DOHH2 (cell line): ENCODE data around the gene RCL1.
A peak's percentile ranks its signal among the peaks of the same experiment; 100 is the strongest.

Experiments
- H3F3A ChIP-seq: fragments of 200-600 bp; sonication (generic), shearing (Covaris generic); 2 replicates; pipeline ENCODE4 v1.6.0; 2016; ENCODE audit warnings: antibody characterized with exemption, mild to moderate bottlenecking; ENCODE audit not compliant: control insufficient read depth, insufficient read depth
- H3K27ac ChIP-seq: fragments of 200-600 bp; sonication (generic); 2 replicates; pipeline ENCODE4 v1.5.1; 2014; ENCODE audit warnings: low read depth, mild to moderate bottlenecking, low read length, moderate library complexity
- H3K27me3 ChIP-seq: fragments of 200-600 bp; sonication (generic); 2 replicates; pipeline ENCODE4 v1.6.1; 2014; ENCODE audit warnings: mild to moderate bottlenecking, low read length, mixed read lengths; ENCODE audit not compliant: control insufficient read depth
- H3K36me3 ChIP-seq: fragments of 200-600 bp; sonication (generic); 2 replicates; pipeline ENCODE4 v1.6.1; 2014; ENCODE audit warnings: mild to moderate bottlenecking, low read length, moderate library complexity, mixed read lengths; ENCODE audit not compliant: control insufficient read depth
- H3K4me1 ChIP-seq: fragments of 200-600 bp; sonication (generic); 2 replicates; pipeline ENCODE4 v1.6.1; 2014; ENCODE audit warnings: mild to moderate bottlenecking, low read length, mixed read lengths; ENCODE audit not compliant: control insufficient read depth
- H3K4me2 ChIP-seq: fragments of 200-600 bp; sonication (generic); 2 replicates; pipeline ENCODE4 v1.6.0; 2014; ENCODE audit warnings: mild to moderate bottlenecking, low read length, moderate library complexity
- H3K4me3 ChIP-seq: fragments of 200-600 bp; sonication (generic); 2 replicates; pipeline ENCODE4 v1.5.1; 2014; ENCODE audit warnings: mild to moderate bottlenecking, low read length, mixed read lengths
- H3K79me2 ChIP-seq: fragments of 200-600 bp; sonication (generic); 2 replicates; pipeline ENCODE4 v1.6.1; 2014; ENCODE audit warnings: mild to moderate bottlenecking, low read length, mixed read lengths; ENCODE audit not compliant: control insufficient read depth
- H3K9me2 ChIP-seq: fragments of 200-600 bp; sonication (generic); replicated peaks from 2 replicates; pipeline ENCODE4 v1.6.1; 2014; ENCODE audit warnings: mild to moderate bottlenecking, low read length, mixed read lengths; ENCODE audit not compliant: control insufficient read depth
- H3K9me3 ChIP-seq: fragments of 200-600 bp; sonication (generic); 2 replicates; pipeline ENCODE4 v1.6.1; 2014; ENCODE audit warnings: antibody characterized with exemption, low read length, mixed read lengths; ENCODE audit not compliant: control insufficient read depth, insufficient read depth
- H4K20me1 ChIP-seq: fragments of 200-600 bp; sonication (generic); 2 replicates; pipeline ENCODE4 v1.6.0; 2014; ENCODE audit warnings: low read depth, mild to moderate bottlenecking, antibody characterized with exemption, low read length, moderate library complexity; ENCODE audit not compliant: control insufficient read depth, insufficient read depth
- CTCF ChIP-seq: fragments of 200-600 bp; sonication (generic); IDR thresholded peaks from one replicate; pipeline ENCODE4 v1.5.1; 2014; ENCODE audit warnings: antibody characterized with exemption, mild to moderate bottlenecking, low read depth, low read length; ENCODE audit not compliant: poor library complexity, severe bottlenecking
- EZH2phosphoT487 ChIP-seq: fragments of 200-600 bp; sonication (generic); IDR thresholded peaks from 2 replicates; pipeline ENCODE4 v1.6.1; 2017; ENCODE audit warnings: borderline replicate concordance, mild to moderate bottlenecking, antibody characterized with exemption, low read length, moderate library complexity, mixed read lengths

Gene RCL1

DNA sequence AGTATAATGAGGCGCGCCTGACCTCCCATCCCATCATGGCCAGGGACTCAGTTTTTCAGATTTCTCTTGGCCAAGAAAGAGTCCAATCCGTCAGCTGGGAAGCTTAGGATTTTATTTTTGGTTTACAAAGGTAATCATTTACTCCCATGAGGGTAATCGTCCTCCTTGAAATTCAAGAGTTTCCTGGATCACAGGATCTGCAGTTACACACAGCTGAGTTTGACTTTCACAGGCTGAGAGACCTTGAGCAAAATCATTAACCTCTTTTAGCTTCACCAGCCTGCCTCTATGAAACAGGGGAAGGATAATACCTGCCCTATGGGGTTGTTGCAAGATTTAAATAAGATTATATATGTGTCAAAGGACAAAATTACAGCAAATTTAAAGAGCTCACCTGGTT lies 36.3 kb upstream of the RCL1 start:
- Histone ChIP-seq H3K27ac (no peak overlapping the region), H3K4me1 (no peaks in the 10 kb centered on the region), H3K27me3 (0 out of 2 replicates have a peak, but pooled peaks cover 3% of the 10 kb centered on the region)

GRCh38 chr9:4760122-4760521 lies 32.6 kb upstream of the RCL1 start:
- Histone ChIP-seq H3K4me1 (peaks cover 19% of the 10 kb centered on the region), H3K79me2 (no peaks in the 10 kb centered on the region), H4K20me1 (no peaks in the 10 kb centered on the region), H3K4me3 (no peak overlapping the region), H3K36me3 (no peaks in the 10 kb centered on the region), H3F3A (no peaks in the 10 kb centered on the region), H3K27me3 (0 out of 2 replicates have a peak, but pooled peaks cover 3% of the 10 kb centered on the region), H3K4me2 (no peak overlapping the region), H3K9me3 (no peaks in the 10 kb centered on the region), H3K9me2 (no peaks in the 10 kb centered on the region), H3K27ac (no peak overlapping the region)
- no peak for TF ChIP-seq EZH2phosphoT487
- no peak for TF ChIP-seq CTCF

More for the DNA sequence above, 36.3 kb upstream of the RCL1 start:
- H3K36me3 ChIP-seq = no peaks in the 10 kb centered on the region
- H3K9me3 ChIP-seq = no peaks in the 10 kb centered on the region
- H3F3A ChIP-seq = no peaks in the 10 kb centered on the region
- H3K4me2 ChIP-seq = no peak overlapping the region
- H3K9me2 ChIP-seq = no peaks in the 10 kb centered on the region
- H4K20me1 ChIP-seq = no peaks in the 10 kb centered on the region
- H3K79me2 ChIP-seq = no peaks in the 10 kb centered on the region
- TF ChIP-seq CTCF = no peak
- no peak for TF ChIP-seq EZH2phosphoT487
- H3K4me3 ChIP-seq = no peak overlapping the region

DNA sequence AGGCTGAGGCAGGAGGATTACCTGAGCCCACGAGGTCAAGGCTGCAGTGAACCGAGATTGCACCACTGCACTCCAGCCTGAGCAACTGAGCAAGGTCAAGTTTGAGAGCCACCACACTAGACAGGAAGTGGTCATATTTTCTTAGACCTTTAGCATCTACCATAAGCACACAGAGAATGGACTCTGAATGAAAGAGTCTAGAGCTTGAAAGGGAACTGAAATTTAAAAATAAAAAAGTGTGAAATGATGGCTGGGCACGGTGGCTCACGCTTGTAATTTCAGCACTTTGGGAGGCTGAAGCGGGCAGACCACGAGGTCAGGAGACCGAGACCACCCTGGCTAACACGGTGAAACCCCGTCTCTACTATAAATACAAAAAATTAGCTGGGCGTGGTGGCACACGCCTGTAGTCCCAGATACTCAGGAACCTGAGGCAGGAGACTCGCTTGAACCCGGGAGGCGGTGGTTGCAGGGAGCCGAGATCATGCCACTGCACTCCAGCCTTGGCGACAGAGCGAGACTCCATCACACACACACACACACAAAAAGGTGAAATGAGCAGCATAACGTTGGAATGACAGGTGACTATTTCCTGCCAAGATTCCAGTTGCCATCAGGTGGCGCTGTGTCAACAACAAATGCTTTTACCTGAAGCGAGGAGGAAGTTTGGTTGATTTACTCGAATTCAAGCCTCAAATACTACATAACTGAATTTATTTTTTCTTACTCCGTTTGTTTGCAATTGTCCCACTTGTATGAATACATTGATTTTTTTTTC lies 30.4 kb upstream of the RCL1 start:
- TF ChIP-seq CTCF (peak; percentile 76), EZH2phosphoT487 (no peak)
- H3K79me2 ChIP-seq = no peaks in the 10 kb centered on the region
- H3K4me3 ChIP-seq = peak overlapping the region; percentile 54
- H3K9me2 ChIP-seq = no peaks in the 10 kb centered on the region
- H3K27me3 ChIP-seq = 0 out of 2 replicates have a peak, but pooled peaks cover 3% of the 10 kb centered on the region
- no peaks in the 10 kb centered on the region for H3K36me3 ChIP-seq
- H3K4me2 ChIP-seq = peak overlapping the region; percentile 62
- H4K20me1 ChIP-seq = no peaks in the 10 kb centered on the region
- peaks cover 19% of the 10 kb centered on the region for H3K4me1 ChIP-seq
- no peaks in the 10 kb centered on the region for H3K9me3 ChIP-seq
- no peaks in the 10 kb centered on the region for H3F3A ChIP-seq
- no peak overlapping the region for H3K27ac ChIP-seq
